Glomerular visceral epithelial cell (primary cell): Measurements from ENCODE around the gene PURA.

Source experiments
- DNase-seq: peaks from one replicate; pipeline ENCODE4 v3.0.0-alpha.2; 2016; ENCODE audit errors: extremely low spot score

PURA gene

GRCh38 chr5:140159014-140159927 lies 45.4 kb downstream of the PURA start:
- DNase-seq: no peak

- no peak for DNase-seq
Measured at GRCh38 chr5:140162275-140162674, 48.4 kb downstream of the PURA start.

- DNase-seq: no peak
Measured at GRCh38 chr5:140162781-140163180, 48.9 kb downstream of the PURA start.

GRCh38 chr5:140165101-140165922 lies 51.4 kb downstream of the PURA start:
- DNase-seq: no peak

- DNase-seq: no peak
Measured at GRCh38 chr5:140165923-140166270, 52.0 kb downstream of the PURA start.

- no peak for DNase-seq
Measured at GRCh38 chr5:140166911-140167310, 53.0 kb downstream of the PURA start.

GRCh38 chr5:140168371-140168770 lies 54.5 kb downstream of the PURA start:
- DNase-seq: no peak

- no peak for DNase-seq
Measured at GRCh38 chr5:140169410-140169809, 55.5 kb downstream of the PURA start.

GRCh38 chr5:140172483-140172882 lies 58.6 kb downstream of the PURA start:
- no peak for DNase-seq

- no peak for DNase-seq
Measured at GRCh38 chr5:140174014-140174413, 60.1 kb downstream of the PURA start.

GRCh38 chr5:140174465-140175366 lies 60.8 kb downstream of the PURA start, which contains the start of gene CYSTM1:
CYSTM1 (plus strand) TSS chr5:140175188; CDS start chr5:140194466, 19,278 bp downstream.
- DNase-seq: peak; percentile 93
